ENCODE data around the gene ADCK1.
"Not testable (repeated sequence)": the region's sequence is repeated elsewhere in the genome, so short reads cannot be mapped to it uniquely, and the experiment has no call there.

ADCK1 gene

DNA sequence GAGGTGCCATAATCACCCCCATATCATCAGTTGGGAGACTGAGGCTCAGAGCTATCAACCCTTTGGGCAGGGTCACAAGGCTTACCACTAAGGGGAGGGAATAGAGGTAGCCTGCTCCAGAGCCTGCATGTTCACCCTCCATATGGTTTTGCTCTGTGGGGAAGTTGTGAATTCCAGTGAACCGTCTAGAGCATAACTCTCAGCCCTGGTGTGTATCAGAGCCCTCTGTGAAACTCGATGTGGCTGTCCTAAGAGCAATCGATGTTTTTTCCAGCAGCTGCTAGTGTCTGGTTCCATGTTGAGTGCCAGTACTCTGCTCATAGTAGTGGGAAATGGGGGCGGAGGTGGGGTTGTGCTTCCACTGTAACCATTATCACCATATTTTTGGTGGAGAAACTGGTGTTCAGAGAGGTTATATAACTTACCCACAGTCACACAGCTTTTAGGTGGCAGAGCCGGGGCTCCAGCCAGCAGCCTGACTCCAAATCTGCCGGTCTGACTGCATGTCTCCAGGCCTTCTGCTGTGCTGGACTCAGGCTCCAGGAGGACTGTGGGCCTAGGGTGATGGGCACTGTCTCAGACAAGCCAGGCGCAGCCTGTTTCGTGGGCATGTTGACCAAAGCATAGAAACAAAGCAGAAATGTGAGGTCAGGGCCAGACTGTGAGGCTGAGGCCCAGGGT is 104.2 kb downstream of the ADCK1 start:
- DNase-seq = no peak

DNA sequence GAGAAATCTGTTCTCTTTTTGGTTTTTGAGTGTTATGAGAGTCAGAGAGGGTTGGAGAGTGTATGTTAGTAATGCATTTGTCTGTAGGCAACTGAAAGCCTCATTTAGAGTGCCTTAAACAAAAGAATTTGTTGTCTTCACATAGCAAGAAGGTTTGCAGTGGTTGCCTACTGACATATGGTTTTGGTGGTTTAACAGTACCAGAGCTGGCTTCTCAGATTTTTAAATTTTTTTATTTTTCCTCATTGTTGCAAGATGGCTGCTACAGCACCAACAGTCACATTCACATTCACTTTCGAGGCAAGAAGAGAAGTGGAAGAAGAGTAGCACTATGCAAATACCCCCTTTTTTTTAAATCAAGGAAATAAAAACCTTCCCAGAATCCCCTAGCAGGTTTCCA is 106.5 kb downstream of the ADCK1 start:
- no peak for DNase-seq

DNA sequence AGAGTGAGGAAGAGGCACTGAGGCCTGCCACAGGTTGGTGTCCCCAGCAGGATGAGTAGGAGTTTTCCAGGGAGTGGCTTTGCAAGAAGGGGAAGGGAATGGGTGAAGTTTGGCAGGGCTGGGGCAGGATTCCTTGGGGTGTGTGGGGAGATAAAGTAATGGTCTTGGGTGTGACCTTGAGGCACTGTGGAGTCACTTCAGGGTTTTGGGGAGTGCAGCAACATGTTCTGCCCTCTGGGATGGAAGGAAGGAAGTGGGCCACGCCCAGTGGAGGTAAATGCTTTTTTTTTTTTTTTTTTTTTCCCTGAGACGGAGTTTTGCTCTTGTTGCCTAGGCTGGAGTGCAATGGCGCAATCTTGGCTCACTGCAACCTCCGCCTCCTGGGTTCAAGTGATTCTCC is 108.9 kb downstream of the ADCK1 start:
- no peak for DNase-seq

DNA sequence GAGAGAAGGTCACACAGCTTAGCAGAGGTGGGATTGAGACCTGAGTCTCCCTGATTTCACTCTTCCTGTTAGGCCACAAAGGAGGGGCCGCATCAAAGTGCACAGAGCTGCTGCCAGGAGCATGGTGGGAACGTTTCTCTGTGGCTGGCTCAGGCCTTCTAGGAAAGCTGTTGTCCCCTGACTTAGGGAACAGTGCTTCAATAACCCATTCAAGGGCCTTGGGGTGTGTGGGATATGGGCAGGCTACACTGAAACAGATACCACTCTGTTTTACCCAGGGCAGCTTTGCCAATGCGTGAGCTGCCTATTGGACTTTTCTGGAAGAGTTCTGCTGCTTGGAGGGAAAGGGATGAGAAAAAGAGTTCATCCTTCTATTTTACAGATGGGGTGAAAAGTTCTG is 110.0 kb downstream of the ADCK1 start:
- DNase-seq = no peak

DNA sequence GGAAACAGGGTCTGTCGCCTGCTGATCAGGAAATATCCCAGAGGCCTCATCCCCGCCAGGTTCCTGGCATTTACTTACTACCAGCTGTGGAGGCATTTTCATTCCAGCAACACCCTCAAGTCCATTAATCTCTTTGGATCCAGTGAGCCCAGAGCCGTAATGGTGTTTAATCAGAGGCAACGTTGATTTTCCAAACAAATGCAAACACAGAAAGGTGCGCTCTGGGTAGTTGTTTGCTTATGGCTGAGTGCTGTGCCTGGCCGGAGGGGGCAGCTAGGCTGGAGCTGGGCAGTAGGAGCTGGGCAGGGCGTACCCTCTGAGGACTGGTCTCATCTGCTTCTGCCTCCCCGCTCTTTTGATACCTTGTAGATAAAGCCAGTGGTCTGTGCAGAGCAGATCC is 110.6 kb downstream of the ADCK1 start:
- DNase-seq = no peak

DNA sequence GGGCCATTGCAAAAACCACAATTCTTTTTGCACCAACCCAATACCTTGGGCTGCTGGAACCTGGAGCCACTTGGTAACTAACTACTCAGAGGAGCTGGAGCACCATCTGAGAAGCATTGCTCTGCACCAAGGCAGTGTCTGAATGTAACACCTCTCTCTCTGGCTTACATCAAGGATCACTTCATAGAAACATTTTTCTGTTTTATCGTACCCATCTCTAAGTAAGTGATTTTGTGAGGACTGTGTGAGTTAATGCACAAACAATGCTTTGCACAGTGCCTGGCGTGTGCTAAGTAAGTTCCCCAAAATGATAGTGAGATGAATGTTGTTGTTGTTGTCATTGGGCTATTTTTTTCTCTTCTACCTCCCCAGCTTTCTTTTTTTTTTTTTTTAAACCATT is 111.4 kb downstream of the ADCK1 start:
- no peak for DNase-seq

DNA sequence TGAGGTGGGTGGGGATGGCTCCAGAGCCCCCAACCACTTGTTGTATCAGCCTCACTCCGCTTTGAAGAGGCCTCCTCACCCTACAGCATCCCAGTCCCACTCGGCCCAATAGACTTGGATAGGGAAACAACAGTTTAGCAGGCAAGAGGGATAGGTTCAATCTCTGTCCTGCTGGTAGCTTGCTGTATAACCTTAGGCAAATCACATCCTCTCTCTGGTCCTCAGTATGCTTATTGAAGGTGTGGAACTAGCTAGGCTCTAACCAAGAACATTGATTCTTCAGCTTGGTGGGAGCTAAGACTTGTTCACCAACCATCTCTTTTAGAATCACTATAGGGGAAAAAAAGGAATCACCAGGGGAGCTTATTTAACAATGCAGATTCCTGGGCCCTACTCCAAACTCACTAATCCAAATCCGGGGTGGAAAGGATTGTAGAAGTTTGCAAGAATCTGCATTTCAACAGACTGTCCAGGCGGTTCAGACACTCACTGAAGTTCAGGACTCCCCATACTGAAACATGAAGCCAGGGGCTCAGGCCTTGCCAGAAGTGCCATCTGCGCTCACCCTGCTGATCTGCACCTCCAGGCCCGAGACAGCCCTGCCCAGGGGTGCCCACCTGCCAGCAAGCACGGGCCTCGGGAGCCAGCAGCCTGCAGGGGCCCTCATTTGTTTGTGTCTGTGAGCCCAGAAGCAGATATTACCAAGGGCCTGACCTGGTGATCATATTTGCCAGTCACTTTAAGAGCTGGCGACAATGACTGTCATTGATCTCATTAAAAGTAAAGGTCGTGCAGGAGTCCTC is 113.0 kb downstream of the ADCK1 start:
- no peak for DNase-seq

DNA sequence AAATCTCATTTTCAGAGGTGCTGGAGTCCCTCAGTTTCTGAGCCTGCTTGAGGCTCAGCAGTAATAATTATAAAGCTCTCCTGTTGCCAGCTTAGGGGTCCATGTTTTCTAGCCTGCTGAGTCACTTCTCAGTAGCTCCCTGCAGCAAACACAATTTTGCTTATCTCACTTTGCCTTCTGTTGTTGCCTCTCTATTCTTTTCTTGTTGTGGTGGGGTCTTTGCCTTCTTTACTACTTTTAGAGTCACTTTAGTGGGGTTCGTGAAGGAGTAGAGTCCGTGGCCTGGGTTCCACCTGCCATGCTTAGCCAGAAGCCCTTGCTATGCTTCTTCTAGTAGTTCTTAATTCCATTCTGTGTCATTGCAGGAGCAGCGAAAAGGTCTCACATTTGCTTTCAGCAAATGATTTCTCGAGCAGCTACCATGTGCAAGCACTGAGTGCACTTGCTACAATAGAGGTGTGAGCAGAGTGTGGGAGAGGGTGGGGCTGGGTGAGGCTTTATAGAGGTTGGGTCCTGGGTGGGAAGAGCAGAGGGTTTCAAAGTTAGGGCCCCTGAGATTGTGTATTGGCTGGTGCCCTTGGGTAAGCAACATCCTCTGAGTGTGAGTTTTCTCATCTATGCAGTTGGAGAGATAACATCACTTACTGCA is 114.3 kb downstream of the ADCK1 start:
- DNase-seq = no peak

DNA sequence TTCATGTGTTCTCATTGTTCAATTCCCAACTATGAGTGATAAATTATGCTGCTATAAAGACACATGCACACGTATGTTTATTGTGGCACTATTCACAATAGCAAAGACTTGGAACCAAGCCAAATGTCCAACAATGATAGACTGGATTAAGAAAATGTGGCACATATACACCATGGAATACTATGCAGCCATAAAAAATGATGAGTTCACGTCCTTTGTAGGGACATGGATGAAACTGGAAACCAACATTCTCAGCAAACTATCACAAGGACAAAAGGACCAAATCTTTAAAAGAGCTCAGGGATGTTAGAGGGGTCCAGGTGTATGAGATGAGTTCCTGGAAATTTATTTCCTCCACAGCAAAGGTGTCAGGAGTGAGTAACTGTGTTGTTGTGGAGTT is 115.5 kb downstream of the ADCK1 start:
- DNase-seq = not testable (repeated sequence)

DNA sequence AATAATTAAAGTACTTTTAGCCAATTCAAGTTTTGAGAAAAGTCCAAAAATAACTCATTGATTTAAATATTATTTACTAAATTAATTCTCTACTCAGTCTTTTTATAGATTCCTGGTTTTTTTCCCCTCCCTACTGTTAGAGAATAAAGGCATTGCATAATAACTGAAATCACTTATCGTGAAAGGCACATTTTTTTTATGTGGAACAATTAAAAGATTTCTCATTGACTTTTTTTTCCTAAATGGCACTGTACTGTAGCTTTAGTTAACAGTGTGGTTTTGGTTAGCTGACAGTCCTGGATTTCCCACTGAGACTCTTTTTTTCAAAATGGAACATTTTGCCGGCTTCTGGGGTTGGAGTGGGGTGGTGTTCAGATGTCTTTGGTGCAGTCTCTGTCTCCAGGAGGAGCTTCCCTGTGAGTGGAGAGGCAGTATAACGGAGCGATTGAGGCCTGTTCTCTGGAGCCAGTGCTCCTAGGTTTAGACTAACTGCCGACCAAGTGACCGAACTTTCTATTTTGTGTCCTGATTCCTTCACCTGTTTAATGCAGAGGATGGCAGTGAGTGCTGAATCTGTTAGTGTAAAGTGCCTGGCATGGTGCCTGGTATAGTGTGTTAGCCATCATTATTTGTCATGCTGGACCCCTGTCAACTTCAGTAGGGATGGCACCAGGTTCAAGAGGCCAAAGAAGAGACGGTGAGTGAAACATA is 117.7 kb downstream of the ADCK1 start:
- no peak for DNase-seq

DNA sequence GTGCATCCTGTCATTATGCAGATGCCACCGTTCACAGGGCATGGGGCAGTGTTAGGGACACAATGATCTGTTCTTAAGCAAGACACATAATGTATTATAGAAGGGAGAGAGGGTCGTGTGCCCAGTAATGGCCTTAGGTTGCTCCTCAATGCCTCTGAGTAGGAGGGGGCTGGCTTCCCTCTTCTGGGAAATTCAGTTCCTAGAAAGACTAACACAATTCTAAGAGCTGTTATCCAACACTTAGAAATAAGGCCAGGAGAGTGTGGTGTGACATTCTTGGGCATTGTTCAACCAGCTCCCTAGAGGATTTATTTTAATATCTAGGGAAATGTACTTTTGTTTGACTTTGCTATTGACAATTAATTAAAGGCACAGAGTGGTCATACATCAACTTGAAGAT is 118.5 kb downstream of the ADCK1 start:
- DNase-seq = no peak

DNA sequence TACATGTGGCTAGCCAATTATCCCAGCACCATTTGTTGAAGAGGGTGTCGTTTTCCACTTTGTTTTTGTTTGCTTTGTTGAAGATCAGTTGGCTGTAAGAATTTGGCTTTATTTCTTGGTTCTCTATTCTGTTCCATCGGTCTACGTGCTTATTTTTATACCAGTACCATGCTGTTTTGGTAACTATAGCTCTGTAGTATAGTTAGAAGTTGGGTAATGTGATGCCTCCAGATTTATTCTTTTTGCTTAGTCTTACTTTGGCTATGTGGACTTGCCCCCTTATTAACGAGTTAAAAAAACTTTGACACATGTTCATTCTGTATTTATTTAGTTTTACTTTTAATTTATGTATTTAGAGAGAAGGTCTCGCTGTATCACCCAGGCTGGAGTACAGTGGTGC is 120.4 kb downstream of the ADCK1 start:
- no peak for DNase-seq

DNA sequence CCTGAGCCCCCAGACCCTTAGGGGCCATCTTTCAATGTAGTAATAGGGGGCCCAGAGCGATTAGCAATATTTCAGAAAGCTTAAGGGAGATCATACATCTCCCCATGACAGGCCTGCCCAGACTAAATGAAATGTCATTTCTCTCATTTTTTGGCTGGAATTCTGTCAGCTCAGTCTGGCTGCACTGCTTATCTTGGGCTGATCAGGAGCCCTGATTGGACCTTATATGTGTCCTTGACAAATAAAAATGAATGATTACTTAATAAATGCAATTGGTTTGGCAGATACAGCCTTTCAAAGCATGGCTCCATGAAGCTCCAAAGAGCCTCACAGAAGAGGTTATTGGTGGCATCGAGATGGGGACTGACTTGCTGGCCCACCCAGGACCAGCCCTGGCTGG is 121.9 kb downstream of the ADCK1 start:
- DNase-seq = no peak

DNA sequence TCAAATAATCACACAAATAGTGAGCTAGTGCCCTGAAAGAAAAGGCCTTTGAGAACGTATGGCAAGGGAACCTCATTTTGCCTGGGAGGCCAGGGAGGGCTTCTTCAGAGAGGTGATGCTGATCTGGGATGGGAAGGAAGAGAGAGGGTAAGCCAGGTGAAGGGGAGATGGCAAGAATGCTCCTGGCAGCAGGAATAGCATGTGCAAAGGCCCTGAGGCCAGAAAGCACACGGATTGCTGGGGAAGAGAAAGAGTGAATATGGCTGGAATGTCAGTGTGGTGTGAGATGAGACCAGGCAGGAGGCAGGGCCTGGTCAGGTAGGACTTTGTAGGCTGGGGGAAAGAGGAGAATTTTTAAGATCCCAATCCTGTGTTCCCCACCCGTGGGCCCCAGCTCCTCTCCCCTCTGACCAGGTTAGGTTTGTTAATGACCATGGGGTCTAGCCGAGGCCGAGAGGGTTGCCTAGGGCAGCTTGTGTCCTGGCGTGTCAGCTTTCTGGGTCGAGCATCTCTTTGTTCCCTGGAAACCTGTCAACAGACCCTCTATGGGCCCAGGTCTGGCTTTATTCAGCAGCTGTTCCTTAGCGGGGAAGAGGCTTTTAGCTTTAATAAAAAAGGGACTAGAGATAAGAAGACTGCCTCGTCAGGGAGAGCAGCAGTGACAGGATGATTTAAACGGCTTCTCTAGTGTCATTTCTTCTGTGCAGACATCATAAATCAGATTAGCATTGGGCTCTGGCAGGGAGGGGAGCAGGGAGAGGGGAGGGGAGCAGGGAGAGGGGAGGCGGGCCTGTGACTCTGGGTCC is 123.4 kb downstream of the ADCK1 start:
- no peak for DNase-seq

DNA sequence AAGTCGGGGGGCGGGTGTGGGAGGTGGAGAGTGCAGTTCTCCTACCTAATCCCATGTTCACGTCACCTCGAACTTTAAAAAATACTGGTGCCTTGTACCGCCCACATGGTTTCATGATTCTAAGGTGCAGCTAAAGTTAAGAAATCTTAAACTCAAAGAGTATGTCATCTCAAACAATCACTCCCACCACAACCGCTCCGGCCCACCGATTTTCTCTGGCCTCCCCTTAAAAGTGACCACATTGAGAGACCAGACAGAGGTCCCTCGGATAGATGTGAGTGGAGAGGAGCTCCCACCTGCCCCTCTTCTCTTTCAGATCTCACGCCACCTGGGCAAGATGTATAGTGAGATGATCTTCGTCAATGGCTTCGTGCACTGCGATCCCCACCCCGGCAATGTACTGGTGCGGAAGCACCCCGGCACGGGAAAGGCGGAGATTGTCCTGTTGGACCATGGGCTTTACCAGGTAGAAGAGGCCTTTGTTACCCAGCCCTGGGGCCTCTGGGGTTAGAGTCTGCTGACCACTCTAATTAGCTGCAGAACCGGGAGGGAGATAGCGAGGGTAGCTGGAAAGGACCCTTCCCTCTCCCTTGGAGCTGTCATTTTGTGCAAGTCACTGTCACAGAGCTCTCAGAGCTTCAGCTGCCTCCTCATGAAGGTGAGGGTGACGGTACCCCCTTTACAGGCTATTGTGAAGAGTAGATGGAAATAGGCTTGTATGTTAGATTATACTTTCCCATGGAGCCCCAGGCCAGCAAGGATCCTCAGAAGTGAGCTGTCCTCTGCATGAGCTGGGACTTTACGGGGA is 124.4 kb downstream of the ADCK1 start:
- no peak for DNase-seq

DNA sequence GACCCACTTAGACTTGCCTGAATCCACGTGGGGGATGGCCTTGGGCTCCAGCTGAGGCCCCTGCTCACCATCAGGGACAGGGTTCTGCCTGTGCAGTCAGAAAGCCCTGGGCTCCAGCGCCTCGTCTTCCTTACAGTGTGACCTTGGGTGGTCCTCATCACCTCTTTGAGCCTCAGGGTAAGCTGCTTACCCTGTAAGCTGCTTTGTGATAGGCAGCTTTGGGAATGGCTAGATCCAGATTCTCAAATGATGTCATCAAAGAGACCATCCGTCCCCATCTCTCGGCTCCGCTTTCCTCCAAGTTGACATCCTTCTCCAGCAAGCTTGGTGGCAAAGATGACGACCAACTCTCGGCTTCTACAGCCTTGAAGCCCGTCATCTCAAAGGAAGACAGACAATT is 127.0 kb downstream of the ADCK1 start:
- no peak for DNase-seq

DNA sequence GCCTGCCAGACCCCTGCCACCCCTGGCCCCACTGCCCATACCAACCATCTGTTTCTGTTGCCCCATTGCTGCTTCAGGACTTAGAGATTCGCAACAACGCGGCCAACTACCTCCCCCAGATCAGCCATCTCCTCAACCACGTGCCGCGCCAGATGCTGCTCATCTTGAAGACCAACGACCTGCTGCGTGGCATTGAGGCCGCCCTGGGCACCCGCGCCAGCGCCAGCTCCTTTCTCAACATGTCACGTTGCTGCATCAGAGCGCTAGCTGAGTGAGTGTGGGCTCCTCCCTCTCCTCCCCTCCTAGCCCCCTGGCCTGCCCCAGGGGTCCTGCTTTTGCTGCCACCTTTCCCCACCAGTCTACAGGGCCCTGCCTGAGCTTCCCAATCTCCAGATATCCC is 131.5 kb downstream of the ADCK1 start:
- no peak for DNase-seq

DNA sequence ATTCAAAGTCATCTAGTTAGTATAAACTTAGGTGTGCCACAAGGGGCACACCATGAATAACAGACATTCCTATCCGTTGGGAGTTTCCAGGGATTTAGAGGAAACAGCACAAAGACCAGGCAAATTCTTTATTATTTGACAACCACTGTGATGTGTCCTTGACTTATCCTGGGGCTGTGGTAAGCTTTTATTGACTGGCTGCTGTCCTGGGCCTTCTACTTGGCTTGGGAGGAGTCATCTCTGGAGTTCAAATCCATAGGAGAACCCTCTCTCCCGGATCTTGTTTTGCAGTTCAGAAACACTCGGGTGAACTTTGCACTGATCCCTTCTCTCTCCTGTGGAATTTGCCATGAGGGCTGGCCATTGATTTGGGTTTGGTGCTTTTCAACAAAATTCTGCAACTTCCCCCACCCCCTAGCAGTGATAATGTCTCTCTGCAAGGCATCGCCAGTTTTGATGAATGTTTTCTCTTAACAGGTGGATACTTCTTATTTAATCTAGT is 136.3 kb downstream of the ADCK1 start:
- no peak for DNase-seq

DNA sequence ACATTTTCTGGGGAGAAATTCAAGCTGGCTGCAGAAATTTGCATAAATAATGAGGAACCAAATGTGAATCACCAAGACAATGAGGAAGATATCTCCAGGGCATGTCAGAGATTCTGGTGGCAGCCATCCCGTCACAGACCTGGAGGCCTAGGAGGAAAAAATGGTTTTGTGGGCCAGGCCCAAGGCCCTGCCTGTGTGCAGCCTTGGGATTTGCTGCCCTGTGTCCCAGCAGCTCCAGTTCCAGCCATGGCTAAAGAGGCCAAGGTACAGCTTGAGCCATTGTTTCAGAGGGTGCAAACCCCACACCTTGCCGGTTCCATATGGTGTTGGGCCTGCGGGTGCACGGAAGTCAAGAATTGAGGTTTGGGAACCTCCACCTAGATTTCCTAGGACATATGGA is 147.5 kb downstream of the ADCK1 start:
- DNase-seq = no peak

DNA sequence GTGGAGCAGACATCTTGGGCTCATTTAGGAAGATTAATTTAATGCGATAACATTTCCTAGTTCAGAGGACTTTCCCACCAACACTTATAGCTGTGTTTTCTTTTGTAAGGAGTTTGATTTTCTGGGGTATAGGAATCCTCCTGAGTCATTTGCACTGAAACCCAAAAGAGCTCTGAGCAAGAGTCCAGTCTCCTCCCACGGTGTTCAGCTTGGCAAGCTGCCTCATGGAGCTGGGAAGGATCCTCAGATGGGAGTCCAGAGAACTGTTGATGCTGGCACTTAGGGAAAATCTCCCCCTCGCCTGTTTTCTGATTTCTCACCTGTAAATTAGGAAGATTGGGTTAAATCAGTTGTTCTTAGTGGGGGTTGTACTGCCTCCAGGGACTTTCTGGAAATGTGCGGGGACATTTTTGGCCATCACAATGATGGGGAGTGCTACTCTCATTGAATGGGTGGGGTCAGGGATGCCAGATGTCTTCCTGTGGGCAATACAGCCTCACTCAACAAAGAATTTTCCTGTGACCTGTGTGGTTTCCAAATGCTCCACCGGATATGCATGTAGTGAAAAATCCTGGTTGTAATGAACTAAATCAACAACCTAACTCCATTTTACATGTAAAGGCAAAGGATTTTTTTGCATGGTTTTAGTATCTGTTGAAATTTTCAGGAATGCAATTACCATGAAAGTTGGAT is 150.6 kb downstream of the ADCK1 start:
- no peak for DNase-seq
